Activated gamma-delta T cell treated with Interleukin-2 at 50 U/mL for 16 hours (primary cell): ENCODE measurements around the gene CACNA1B.
"Not testable (repeated sequence)": the region's sequence is repeated elsewhere in the genome, so short reads cannot be mapped to it uniquely, and the experiment has no call there.

ENCODE experiments used
- DNase-seq: peaks from one replicate; pipeline ENCODE4 v3.0.0-alpha.2; 2020

The CACNA1B gene

DNA sequence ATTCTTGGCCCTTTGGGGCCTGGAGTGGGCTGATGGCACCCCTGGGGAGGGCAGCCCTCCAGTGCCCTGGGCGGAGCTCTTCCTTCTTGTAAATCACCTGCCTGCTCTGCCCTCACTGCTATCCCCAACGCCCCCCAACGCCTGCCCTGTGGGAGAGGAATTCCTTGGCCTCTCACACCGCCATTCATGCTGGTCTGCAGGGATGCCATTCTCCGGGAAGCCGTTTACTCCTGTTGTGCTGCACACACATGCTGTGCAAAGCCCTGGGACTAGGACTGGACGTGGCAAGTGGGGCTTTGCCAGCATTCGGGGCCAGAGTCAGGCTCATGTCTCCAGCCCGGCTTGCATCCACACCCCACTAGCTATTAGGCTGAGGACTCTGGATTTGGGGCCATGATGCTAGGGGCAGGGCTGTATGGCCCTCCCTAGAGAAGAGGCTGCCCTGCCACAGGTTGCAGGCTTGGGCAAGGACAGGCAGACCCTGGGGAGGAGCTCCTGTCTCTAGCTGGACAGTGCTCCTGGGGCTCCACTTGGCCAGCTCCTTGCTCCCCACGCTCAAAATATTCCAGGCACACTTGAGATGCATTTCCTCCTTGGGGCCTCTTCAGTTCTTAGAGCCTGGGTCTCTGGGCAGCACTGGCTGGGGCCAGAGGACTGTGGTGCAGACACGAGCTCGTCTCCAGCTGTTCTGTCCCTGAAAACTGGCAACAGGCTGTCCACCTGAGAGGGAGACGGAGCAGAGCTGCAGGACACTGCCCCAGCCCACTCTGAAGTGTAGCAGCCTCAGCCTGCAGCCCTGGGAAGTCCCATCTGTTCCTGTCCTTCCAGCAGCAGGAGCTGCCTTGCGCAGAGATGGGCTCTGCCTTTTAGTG is 226.9 kb downstream of the CACNA1B start:
- no peak for DNase-seq

DNA sequence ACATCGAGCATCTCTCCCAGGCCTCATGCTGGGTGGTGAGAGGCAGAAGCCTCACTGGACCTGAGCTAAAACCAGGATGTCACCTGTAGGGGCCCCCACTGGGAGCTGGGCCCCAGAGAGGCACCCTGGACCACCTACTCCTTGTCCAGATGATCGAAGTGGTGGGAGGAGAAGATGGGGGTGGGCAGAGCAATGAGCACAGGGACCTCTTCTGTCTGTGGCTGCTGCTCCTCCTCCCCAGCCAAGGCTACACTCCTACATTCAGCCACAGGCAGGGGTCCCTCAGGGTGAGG is 227.5 kb downstream of the CACNA1B start:
- no peak for DNase-seq

DNA sequence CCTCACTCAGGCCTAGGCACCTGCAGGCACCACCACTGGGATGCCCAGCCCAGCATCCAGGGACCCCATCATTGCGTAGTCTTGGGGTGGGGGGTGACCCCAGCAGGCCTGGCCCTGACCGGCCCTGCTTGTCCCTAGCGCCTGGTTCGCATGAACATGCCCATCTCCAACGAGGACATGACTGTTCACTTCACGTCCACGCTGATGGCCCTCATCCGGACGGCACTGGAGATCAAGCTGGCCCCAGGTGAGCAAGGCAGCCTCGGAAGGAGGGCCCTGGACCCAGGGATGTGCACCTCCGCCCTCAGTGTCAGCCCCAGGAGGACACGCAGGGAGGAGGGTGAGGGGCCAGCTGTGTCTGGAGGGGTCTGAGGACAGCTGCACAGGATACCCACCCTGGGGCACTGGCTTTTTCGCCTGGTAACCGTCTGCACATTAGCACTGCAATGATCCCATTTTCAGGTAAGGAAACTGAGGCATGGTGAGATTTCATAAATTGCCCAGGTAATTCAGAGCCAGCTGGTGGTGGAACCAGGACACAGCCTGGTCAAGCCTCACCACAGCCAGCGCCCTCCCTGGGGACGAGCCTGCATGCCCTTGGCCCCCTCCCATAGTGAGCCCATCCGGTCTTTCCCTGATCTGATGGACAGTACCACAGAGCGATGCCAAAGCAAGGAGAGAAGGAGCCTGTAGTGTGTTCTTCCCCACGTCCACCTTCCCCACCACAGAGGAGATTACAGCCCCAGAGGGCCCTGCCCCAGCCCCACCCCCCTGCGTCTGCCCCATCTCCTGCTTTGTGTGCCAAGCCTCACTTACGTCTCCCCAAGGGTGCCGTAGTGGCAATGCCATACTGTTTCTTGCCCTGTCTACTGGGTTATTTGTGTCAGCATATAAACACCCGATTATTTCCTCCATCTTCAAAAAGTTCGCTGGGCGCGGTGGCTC is 228.3 kb downstream of the CACNA1B start:
- no peak for DNase-seq

DNA sequence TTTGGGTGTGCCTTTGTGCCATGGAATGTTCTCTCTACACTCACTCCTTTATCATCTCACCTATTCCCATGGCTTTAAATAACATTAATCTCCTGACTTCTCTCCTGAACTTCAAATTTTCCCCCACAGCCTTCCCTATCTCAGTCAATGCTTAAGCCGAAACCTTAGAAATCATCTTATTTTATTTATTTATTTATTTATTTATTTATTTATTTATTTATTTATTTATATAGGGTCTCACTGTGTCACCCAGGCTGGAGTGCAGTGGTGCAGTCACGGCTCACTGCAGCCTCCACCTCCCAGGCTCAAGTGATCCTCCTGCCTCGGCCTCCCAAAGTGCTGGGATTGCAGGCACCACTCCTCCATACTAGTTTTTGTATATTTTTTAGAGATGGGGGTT is 229.5 kb downstream of the CACNA1B start:
- not testable (repeated sequence) for DNase-seq

DNA sequence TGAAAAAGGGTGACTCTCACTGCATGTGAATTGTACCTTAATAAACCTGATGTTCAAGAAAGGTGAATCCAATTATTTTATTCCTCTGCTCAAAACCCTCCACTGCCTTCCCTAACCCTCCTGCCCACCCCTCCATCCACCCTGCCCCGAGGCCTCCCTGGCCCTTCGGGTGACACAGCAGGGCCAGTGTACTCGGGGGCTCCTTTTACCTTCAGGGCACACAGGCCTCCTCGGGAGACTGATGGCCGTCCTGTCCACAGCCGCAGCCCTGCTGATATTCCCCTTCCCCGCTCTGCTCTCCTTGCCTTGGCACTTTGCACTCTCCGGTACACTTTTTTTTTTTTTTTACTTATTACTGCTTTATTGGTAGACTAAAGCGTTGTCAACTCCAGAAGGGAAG is 234.0 kb downstream of the CACNA1B start:
- no peak for DNase-seq

DNA sequence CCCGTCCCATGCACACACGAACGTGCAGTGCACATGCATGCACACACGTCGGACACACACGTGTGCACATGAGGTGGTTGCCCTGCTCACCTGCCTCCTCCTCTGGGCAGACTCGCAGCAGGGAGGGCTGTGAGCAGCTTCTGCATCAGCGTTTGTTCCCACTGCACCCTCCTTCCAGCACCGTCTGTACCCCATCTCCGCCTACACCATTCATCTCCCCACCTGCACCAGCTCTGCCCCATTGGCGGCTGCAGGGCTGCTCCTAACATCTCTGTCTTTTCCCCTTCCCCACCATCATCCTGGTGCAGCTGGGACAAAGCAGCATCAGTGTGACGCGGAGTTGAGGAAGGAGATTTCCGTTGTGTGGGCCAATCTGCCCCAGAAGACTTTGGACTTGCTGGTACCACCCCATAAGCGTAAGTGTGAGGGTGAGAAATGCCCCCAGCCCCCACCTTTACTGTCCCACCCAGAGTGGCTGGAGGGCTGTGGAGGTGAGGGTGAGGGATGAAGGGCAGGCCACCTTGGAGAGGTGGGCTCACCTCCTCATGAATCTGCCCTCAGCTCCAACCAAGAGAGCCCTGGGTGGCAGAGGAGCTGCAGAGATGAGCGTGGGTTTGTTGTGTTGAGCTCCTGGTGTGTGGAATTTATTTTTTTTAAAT is 234.6 kb downstream of the CACNA1B start:
- DNase-seq, result no peak

DNA sequence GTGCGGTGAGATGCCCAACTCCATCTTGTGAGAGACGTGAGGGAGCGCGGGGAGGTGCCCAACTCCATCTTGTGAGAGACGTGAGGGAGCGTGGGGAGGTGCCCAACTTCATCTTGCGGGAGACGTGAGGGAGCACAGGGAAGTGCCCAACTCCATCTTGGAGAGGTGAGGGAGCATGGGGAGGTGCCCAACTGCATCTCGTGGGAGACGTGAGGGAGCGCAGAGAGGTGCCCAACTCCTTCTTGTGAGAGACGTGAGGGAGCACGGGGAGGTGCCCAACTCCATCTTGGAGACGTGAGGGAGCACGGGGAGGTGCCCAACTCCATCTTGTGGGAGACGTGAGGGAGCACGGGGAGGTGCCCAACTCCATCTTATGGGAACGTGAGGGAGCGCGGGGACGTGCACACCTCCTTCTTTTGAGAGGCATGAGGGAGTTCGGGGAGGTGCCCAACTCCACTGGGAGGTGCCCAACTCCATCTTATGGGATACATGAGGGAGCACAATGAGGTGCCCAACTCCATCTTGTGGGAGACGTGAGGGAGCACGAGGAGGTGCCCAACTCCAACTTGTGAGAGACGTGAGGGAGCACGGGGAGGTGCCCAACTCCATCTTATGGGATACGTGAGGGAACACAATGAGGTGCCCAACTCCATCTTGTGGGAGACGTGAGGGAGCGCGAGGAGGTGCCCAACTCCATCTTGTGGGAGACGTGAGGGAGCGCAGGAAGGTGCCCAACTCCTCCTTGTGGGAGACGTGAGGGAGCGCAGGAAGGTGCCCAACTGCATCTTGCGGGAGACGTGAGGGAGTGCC is 235.4 kb downstream of the CACNA1B start:
- no peak for DNase-seq

DNA sequence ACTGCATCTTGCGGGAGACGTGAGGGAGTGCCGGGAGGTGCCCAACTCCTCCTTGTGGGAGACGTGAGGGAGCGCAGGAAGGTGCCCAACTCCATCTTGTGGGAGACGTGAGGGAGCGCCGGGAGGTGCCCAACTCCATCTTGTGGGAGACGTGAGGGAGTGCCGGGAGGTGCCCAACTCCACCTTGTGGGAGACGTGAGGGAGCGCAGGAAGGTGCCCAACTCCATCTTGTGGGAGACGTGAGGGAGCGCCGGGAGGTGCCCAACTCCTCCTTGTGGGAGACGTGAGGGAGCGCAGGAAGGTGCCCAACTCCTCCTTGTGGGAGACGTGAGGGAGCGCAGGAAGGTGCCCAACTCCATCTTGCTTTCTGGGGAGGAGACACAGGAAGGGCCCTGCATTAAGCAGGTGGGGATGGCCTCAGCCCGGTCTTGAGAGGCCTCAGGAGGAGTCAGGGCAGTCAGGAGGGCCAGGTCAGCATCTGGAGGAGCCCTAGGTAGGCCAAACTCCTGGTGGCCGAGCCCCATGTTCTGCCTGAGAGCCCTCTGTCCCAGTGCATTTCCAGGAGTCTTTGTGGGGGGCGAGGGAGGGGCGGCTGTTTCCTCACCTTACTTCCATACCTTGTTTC is 236.2 kb downstream of the CACNA1B start:
- DNase-seq, result not testable (repeated sequence)

DNA sequence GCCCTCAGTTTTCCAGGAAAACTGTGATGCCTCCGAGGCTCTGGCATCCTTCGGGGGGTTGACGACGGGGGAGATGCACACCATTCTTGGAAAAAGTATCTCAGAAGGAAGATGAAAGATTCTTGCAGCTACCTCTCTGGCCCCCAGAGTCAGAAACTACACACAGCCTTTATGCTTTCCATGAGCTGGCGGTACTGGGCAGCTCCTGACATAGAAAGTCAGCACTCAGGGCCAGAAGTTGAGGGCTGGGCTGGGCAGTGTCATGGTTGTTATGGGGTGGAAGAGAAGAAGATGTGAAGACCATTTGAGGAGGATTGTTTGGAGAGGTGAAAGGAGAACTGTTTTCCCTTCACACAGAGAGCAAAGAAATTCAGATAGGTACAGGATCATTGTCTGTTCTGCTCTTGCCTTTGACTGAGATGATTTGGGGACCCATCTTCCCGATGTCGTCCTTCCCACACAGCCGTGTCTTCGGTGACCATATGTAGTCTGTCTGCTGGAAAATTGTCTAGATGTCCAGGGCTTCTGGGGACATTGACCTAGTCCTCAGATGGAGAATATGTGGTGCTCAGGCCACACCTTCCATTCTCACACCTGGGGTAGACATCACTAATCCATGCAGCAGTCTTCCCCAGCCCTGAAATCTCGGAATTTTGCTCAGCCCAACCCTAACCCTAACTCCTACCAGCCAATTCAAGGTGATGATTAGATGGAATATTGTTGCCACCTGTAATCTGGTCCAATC is 237.1 kb downstream of the CACNA1B start:
- DNase-seq, result no peak

DNA sequence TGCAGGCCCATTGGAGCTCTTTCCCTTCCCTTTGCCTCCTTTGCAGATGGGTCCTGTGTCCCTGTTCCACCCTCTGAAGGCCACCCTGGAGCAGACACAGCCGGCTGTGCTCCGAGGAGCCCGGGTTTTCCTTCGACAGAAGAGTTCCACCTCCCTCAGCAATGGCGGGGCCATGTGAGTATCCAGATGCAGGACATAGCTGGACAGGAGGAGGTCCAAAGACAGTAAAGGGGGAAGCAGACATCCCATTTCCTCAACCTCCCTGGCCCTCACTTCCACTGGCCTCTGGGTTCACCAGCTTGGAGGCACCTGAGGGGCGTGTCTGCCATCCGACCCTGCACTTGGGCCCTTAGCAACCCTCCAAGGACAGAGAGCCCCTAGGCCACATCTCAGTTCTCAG is 237.9 kb downstream of the CACNA1B start:
- DNase-seq, result no peak

DNA sequence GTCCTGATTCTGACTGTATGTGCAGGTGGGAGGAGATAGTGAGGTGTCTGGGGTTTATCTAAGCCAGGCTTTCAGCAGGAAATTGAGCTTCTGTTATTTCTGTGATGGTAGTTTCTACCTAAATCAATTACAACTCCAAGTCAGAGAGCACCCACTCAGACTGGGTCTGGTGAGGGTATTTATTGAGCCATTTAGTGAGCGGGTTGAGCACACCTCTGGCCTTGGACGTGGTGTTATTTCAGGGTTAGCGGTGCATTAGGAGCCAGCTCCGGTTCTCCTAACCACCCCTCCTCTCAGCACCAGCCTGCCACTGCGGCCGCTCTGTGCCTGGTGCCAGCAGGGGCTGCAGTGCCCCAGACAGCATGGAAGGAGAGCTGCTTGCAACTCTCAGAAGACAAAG is 238.9 kb downstream of the CACNA1B start:
- DNase-seq, result no peak

DNA sequence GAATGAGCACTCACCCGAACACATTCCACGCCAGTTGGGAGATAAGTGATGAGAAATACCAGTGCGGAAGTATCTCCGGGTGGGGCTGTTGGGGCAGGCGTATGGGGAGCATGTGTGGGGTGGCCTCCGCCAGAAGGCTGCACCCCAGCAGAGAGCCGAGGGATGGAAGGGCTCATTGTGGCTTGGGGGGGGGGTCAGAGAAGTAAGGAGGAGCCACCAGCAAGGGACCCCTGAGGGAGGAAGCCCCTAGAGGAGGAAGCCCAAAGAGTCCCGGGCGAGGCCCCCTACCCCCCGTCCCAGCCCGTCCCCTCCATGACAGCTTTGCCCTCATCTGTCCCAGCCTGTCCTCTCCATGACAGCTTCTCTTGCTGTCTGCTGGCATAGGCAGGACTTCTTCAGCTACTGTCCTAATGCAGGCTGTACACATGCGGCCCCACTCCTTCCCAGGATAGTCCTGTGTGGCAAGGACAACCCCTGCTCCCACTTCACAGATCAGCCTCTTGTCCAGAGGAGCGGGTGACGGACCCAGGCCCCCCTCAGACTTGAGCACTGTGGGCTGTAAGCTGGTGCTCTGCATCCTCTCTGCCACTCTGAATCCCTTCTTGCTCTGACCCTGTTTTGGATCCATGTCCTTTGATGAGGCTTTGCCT is 239.6 kb downstream of the CACNA1B start:
- no peak for DNase-seq

DNA sequence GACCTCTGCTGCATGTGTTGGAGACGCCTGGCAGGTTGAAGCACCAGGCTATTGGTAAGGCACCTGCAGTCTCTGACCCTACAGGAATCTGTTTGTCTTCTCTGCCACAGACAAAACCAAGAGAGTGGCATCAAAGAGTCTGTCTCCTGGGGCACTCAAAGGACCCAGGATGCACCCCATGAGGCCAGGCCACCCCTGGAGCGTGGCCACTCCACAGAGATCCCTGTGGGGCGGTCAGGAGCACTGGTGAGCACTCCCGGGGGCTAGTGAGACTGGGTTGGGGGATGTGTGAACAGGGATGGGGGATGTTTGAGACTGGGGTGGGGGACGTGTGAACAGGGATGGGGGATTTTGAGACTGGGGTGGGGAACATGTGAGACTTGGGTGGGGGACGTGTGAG is 240.3 kb downstream of the CACNA1B start:
- DNase-seq, result no peak

DNA sequence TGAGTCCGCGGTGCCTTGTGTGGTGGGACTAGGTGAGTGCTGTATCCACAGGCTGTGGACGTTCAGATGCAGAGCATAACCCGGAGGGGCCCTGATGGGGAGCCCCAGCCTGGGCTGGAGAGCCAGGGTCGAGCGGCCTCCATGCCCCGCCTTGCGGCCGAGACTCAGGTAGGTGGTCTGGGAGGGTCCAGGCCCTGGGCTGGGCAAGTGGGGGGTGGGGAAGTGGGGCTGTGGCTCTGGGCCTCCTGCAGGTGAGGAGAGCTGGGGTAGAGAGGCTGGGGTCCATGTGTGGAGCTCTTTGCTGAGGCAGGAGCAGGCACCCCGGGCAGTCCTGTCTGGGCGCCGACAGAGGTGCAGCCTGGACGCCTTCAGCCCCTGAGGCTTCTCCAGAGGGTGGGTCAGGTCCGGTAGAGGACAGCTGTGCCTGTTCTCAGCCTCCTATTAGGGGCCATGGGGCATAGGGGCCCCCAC is 241.1 kb downstream of the CACNA1B start:
- DNase-seq, result no peak

DNA sequence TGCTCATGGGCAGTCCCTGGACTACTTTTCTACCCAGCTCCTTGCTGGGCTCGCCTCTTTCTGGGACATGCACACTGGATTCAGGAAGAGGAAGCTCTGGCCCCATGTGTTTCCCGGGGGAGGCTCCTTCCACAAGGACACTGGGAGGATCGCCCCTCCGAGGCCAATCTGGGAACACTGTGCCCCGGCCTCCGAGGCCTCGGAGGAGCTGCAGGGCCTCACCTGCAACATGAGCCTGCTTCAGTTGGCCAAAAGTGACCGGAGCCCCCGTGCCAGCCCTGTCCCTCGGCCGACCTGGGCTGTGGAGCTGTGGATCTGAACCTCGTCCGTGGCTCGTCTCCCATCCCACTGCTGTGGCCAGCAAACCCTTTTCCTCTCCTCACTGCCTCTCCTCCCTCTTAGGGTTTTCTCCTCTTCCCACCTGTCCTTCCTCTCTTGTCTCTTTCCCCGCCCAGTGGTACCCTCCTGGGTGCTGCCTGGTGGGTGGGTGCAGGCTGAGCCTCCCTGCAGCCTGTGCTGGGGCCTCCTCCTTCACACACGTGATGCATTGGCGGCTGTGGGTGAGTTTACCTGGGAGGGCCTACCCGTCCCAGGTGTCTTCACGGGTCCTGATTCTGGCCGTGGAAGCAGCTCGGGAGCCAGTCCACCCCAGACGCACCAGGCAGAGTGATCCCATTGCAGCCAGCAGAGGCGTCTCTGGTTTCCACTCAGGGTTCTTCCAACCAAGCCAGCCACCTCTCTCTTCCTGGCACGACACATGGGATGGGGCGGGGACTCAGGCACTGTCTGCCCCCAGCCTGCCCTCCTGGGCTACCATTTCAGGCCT is 241.8 kb downstream of the CACNA1B start:
- DNase-seq, result no peak

DNA sequence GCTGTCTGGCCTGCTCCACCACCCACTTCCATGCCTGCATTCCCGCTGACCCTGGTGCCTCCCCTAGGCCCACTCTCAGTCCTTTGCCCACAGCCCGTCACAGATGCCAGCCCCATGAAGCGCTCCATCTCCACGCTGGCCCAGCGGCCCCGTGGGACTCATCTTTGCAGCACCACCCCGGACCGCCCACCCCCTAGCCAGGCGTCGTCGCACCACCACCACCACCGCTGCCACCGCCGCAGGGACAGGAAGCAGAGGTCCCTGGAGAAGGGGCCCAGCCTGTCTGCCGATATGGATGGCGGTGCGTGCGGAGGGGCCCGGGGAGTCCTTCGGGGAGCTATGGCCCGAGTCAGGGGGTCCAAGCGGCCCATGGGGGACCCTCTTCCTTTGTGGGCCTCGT is 242.5 kb downstream of the CACNA1B start:
- DNase-seq, result no peak

DNA sequence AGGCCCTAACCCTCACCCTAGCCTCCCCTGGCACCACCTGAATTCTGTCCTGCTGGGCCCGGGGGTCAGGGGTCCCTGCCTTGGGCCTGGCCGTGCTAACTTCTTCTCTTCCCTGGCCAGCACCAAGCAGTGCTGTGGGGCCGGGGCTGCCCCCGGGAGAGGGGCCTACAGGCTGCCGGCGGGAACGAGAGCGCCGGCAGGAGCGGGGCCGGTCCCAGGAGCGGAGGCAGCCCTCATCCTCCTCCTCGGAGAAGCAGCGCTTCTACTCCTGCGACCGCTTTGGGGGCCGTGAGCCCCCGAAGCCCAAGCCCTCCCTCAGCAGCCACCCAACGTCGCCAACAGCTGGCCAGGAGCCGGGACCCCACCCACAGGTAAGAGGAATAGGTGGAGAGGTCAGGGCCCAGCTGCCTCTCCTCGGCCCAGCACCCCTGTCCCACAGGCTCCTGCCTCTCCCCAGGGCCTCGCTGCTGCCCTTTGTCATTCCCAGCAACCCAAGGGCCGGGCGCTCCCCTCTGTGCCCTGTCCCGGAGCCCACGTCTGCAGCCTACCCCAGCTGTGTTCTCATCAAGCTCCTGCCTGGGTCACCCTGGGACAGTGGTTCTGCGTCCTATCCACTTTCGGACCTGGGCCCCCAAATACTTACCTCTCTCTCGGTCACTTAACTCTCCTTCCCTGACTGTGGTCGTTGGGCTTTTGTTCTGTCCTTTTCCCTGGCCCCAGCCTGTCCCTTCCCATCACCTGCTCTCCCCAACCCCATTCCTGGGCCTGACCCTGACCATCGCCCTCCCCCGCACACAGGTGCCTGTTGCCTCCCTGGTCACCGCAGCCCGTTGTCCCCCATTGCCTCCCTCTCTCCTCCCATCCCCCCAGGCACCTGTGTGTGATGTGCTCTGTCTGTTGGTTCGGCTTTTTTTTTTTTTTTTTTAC is 243.2 kb downstream of the CACNA1B start:
- no peak for DNase-seq

DNA sequence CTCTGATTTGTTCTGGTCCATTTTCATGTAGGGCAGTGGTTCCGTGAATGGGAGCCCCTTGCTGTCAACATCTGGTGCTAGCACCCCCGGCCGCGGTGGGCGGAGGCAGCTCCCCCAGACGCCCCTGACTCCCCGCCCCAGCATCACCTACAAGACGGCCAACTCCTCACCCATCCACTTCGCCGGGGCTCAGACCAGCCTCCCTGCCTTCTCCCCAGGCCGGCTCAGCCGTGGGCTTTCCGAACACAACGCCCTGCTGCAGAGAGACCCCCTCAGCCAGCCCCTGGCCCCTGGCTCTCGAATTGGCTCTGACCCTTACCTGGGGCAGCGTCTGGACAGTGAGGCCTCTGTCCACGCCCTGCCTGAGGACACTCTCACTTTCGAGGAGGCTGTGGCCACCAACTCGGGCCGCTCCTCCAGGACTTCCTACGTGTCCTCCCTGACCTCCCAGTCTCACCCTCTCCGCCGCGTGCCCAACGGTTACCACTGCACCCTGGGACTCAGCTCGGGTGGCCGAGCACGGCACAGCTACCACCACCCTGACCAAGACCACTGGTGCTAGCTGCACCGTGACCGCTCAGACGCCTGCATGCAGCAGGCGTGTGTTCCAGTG is 244.0 kb downstream of the CACNA1B start:
- DNase-seq, result no peak
